K562 (cell line): ENCODE results near the gene COA4. TPM values are rescaled to one million over a fixed set of nuclear protein-coding genes. Genes with fewer than 3 reads are reported as not detected.

Experiments
- ATAC-seq: fragments of 200-7000 bp; cut with Tn5 transposase; 3 replicates; pipeline ENCODE4 v1.9.1; 2020; ENCODE audit warnings: moderate library complexity
- BruUV-seq: library from RNA; stranded (reverse); fragments of 400-500 nt; replicated peaks from 2 replicates; lab custom pipeline; 2021; lab: Mats Ljungman, UMichigan
- CTCF ChIA-PET: fragments of 300-600 bp; formaldehyde crosslinking; extraction: SDS; loops from one replicate; lab custom pipeline; 2021; ENCODE audit warnings: low intra/inter-chr PET ratio; lab: Yijun Ruan, JAX
- POLR2A ChIA-PET: fragments of 300-600, 350-650 bp; sonication (Branson Sonifier 250); formaldehyde crosslinking; extraction: SDS; loops from one replicate; lab custom pipeline; 2021; ENCODE audit warnings: antibody characterized with exemption, inconsistent platforms; lab: Yijun Ruan, JAX
- DNase-seq, 4 experiments: peaks; one replicate each; pipeline versions ENCODE4 v3.0.0 to v3.0.0-alpha.2; 2011 to 2018; ENCODE audit warnings: low spot score in 3 of 4, mixed read lengths in 3 of 4; ENCODE audit errors: extremely low read depth in 1 of 4
- FAIRE-seq: peaks from 2 replicates; lab custom pipeline; 2011; peaks lifted over from hg19 to GRCh38; lab: Jason Lieb, UNC
- H2AFZ ChIP-seq: 2 replicates; pipeline ENCODE4 v1.6.0; 2011; ENCODE audit warnings: low read depth, low read length, control low read depth, inconsistent platforms
- H3K27ac ChIP-seq: fragments of 200-600 bp; 3 replicates; pipeline ENCODE4 v1.8.0; 2011; ENCODE audit warnings: low read depth, mild to moderate bottlenecking, control low read depth, inconsistent platforms, low read length, moderate library complexity, mixed read lengths; ENCODE audit errors: extremely low read depth
- H3K27me3 ChIP-seq, 2 experiments: fragments of 300-600 bp in 1 of 2; 2 replicates in 1 of 2; 3 replicates in 1 of 2; pipeline versions ENCODE4 v1.6.0 to v1.8.0; 2011; ENCODE audit warnings: inconsistent platforms in 2 of 2, low read length in 2 of 2, mild to moderate bottlenecking in 1 of 2, mixed read lengths in 1 of 2, moderate library complexity in 1 of 2; ENCODE audit not compliant: control insufficient read depth in 2 of 2, insufficient read depth in 2 of 2
- H3K36me3 ChIP-seq: fragments of 300-600 bp; 3 replicates; pipeline ENCODE4 v1.8.0; 2011; ENCODE audit warnings: mild to moderate bottlenecking, low read length, inconsistent platforms; ENCODE audit not compliant: control insufficient read depth, insufficient read depth
- H3K4me1 ChIP-seq, 2 experiments: fragments of 200-600 bp in 1 of 2; replicated peaks in 1 of 2; 2 replicates in 1 of 2; 3 replicates in 1 of 2; pipeline versions ENCODE4 v1.5.1 to v1.8.0; 2011; ENCODE audit warnings: inconsistent platforms in 2 of 2, low read length in 2 of 2, mild to moderate bottlenecking in 1 of 2, mixed read lengths in 1 of 2, moderate library complexity in 1 of 2; ENCODE audit not compliant: control insufficient read depth in 2 of 2, insufficient read depth in 2 of 2
- H3K4me2 ChIP-seq: 2 replicates; pipeline ENCODE4 v1.6.1; 2011; ENCODE audit warnings: low read length, control low read depth, inconsistent platforms, mixed read lengths; ENCODE audit not compliant: insufficient read depth
- H3K4me3 ChIP-seq: fragments of 200-600 bp; sonication (generic), shearing (Covaris generic); 2 replicates; pipeline ENCODE4 v1.5.1; 2016; ENCODE audit warnings: control low read depth, inconsistent platforms
- H3K79me2 ChIP-seq: fragments of 200-600 bp; 3 replicates; pipeline ENCODE4 v1.8.0; 2011; ENCODE audit warnings: low read length, inconsistent platforms; ENCODE audit not compliant: control insufficient read depth, insufficient read depth
- H3K9ac ChIP-seq, 2 experiments: 2 replicates each; pipeline versions ENCODE4 v1.6.0 to v1.6.1; 2011; ENCODE audit warnings: low read depth in 2 of 2, low read length in 2 of 2, control low read depth in 1 of 2, inconsistent platforms in 1 of 2, mild to moderate bottlenecking in 1 of 2, mixed read lengths in 1 of 2; ENCODE audit not compliant: insufficient read depth in 1 of 2
- H3K9me1 ChIP-seq: one replicate; pipeline ENCODE4 v1.6.0; 2011; ENCODE audit warnings: inconsistent platforms, mild to moderate bottlenecking, low read length, moderate library complexity; ENCODE audit not compliant: control insufficient read depth, insufficient read depth
- H3K9me3 ChIP-seq: replicated peaks from 2 replicates; pipeline ENCODE4 v1.5.1; 2011; ENCODE audit warnings: low read depth, low read length, inconsistent platforms; ENCODE audit not compliant: control insufficient read depth, insufficient read depth
- H4K20me1 ChIP-seq: replicated peaks from 2 replicates; pipeline ENCODE4 v1.6.1; 2011; ENCODE audit warnings: low read length, inconsistent platforms, mixed read lengths; ENCODE audit not compliant: control insufficient read depth, insufficient read depth
- HNRNPL ChIP-seq: fragments of 200-400 bp; formaldehyde crosslinking; IDR thresholded peaks from 2 replicates; pipeline ENCODE4 v1.6.1; 2017; ENCODE audit warnings: low read depth, mild to moderate bottlenecking, low read length
- KDM2B ChIP-seq: fragments of 250-450 bp; sonication (Bioruptor Pico); IDR thresholded peaks from 2 replicates; pipeline ENCODE4 v1.8.0; 2021; ENCODE audit warnings: mild to moderate bottlenecking, moderate library complexity
- KLF13 ChIP-seq: fragments of 450-650 bp; IDR thresholded peaks from 2 replicates; pipeline ENCODE4 v1.6.1; 2016; ENCODE audit warnings: missing genetic modification characterization, low read depth, mild to moderate bottlenecking, missing compliant biosample characterization, moderate library complexity, borderline replicate concordance
- MEF2A ChIP-seq: IDR thresholded peaks from 2 replicates; pipeline ENCODE4 v1.6.1; 2011; ENCODE audit warnings: low read depth, mild to moderate bottlenecking, low read length, moderate library complexity; ENCODE audit not compliant: control insufficient read depth
- NR2C2 ChIP-seq, 2 experiments: fragments of 200-800 bp in 1 of 2; sonication (Bioruptor generic) in 1 of 2; sonication (generic) in 1 of 2; formaldehyde crosslinking in 1 of 2; IDR thresholded peaks; 2 replicates each; pipeline versions ENCODE4 v1.6.1 to v1.8.0; 2016 to 2022; ENCODE audit warnings: mild to moderate bottlenecking in 1 of 2, missing compliant biosample characterization in 1 of 2, missing genetic modification characterization in 1 of 2, missing genetic modification reagents in 1 of 2
- XRCC5 ChIP-seq: fragments of 200-400 bp; formaldehyde crosslinking; IDR thresholded peaks from 2 replicates; pipeline ENCODE4 v1.6.1; 2017; ENCODE audit warnings: low read depth, mild to moderate bottlenecking, low read length
- ZNF124 ChIP-seq: sonication (generic); formaldehyde crosslinking; IDR thresholded peaks from 2 replicates; pipeline ENCODE4 v1.8.1; 2022; ENCODE audit warnings: missing genetic modification reagents
- WGBS: fragments of 100-300 bp; shearing (Covaris generic); methylation state at CpG from one replicate; pipeline ENCODE4 v1.1.6; 2016; ENCODE audit warnings: low coverage, mixed read lengths; ENCODE audit not compliant: insufficient coverage; ENCODE audit errors: missing lambda C conversion rate; 5-methylcytosine and 5-hydroxymethylcytosine counted together
- in situ Hi-C: fragments of 300-500 bp; cut with MboI; formaldehyde crosslinking; loops from 4 replicates; pipeline ENCODE4 v1.15.0; 2018; ENCODE audit warnings: inconsistent platforms, mixed read lengths
- intact Hi-C: fragments of 100-400 bp; cut with micrococcal nuclease; formaldehyde crosslinking; loops from 2 replicates; pipeline ENCODE4 v1.14.2; 2022
- polyA plus RNA-seq, 8 experiments: library from polyadenylated mRNA; depleted of rRNA in 4 of 8; stranded (reverse) in 5 of 8; unstranded in 3 of 8; fragments of >200 nt; fragmentation: Nextera tagmentation in 2 of 8; fragmentation: Illumina TruSeq in 1 of 8; extraction: Ambion mirVana in 2 of 8; extraction: Trizol in 1 of 8; gene quantifications; 2 replicates each; pipeline versions ENCODE4 v1.2.1 to v1.2.3, GENCODE V29; 2011 to 2014; ENCODE audit warnings: inconsistent platforms in 1 of 8, missing spikeins in 1 of 8
- total RNA-seq, 7 experiments: library from RNA; depleted of rRNA in 6 of 7; stranded (reverse); fragments of >200 nt in 6 of 7; fragmentation: Illumina TruSeq in 2 of 7; extraction: Trizol in 2 of 7; gene quantifications; 2 replicates each; pipeline versions ENCODE4 v1.2.1 to v1.2.3, GENCODE V29; 2011 to 2021; ENCODE audit warnings: low replicate concordance in 1 of 7
- TF ChIP-seq, protein P1 (sequence below), 2 experiments: fragments of 450-650 bp in 1 of 2; IDR thresholded peaks; 2 replicates each; pipeline ENCODE4 v1.6.1; 2011 to 2017; ENCODE audit warnings: low read depth in 2 of 2, antibody characterized with exemption in 1 of 2, borderline replicate concordance in 1 of 2, low read length in 1 of 2, mild to moderate bottlenecking in 1 of 2, mixed read lengths in 1 of 2; ENCODE audit not compliant: control insufficient read depth in 1 of 2

Gene COA4
- total and polyA plus RNA-seq, 9 of the 15 experiments (the other 6 are each of a cell fraction or from before 2014, with no cell fraction given), result 108 to 255 (median 152) TPM

DNA sequence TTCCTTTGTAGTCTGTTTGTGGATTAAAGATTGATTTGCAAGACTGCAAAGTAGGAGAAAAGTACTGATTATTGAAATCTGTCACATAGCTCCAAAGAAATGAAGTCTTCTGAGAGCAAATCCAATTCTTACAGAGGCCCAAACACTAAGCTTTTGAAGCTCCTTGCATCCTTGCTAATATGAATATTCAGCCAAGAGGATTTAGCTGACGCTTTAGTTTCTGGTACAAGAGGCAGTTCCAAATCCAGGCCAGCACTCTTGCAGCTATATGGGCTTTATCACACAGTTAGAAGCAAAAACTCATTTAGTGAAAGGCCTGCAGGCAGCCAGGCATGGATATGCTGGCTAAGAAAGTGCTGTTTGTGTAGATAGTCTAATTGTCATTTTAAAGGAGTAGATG, 12.9 kb upstream of the COA4 start:
- Histone ChIP-seq H3K4me2 (no peak overlapping the region), H3K27me3 (no peaks in the 10 kb centered on the region), H3K27ac (no peak overlapping the region), H3K9ac (no peak overlapping the region), H2AFZ (no peak overlapping the region), H3K4me1 (no peaks in the 10 kb centered on the region), H3K9me1 (no peaks in the 10 kb centered on the region), H3K4me3 (no peak overlapping the region), H4K20me1 (no peaks in the 10 kb centered on the region), H3K36me3 (peaks cover 44% of the 10 kb centered on the region), H3K9me3 (no peaks in the 10 kb centered on the region), H3K79me2 (no peaks in the 10 kb centered on the region)
- CTCF ChIA-PET, result no interaction called here
- no peak for TF ChIP-seq HNRNPL
- TF ChIP-seq KDM2B (CRISPR knock-in tag), result no peak
- TF ChIP-seq XRCC5, result no peak
- TF ChIP-seq KLF13 (tag), result no peak
- no peak for TF ChIP-seq ZNF124 (CRISPR knock-in tag)
- no peak for TF ChIP-seq MEF2A
- TF ChIP-seq NR2C2 (CRISPR knock-in tag; IDR thresholded peaks at IDR 0.05), result no peak
- no peak for TF ChIP-seq NR2C2 (tag; IDR thresholded peaks at IDR 0.05)
- TF ChIP-seq, protein P1, sequence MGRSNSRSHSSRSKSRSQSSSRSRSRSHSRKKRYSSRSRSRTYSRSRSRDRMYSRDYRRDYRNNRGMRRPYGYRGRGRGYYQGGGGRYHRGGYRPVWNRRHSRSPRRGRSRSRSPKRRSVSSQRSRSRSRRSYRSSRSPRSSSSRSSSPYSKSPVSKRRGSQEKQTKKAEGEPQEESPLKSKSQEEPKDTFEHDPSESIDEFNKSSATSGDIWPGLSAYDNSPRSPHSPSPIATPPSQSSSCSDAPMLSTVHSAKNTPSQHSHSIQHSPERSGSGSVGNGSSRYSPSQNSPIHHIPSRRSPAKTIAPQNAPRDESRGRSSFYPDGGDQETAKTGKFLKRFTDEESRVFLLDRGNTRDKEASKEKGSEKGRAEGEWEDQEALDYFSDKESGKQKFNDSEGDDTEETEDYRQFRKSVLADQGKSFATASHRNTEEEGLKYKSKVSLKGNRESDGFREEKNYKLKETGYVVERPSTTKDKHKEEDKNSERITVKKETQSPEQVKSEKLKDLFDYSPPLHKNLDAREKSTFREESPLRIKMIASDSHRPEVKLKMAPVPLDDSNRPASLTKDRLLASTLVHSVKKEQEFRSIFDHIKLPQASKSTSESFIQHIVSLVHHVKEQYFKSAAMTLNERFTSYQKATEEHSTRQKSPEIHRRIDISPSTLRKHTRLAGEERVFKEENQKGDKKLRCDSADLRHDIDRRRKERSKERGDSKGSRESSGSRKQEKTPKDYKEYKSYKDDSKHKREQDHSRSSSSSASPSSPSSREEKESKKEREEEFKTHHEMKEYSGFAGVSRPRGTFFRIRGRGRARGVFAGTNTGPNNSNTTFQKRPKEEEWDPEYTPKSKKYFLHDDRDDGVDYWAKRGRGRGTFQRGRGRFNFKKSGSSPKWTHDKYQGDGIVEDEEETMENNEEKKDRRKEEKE (IDR thresholded peaks at IDR 0.05; ENCODE audit: borderline replicate concordance in 1 of 2, control insufficient read depth in 1 of 2, low read depth in 2 of 2, low read length in 1 of 2), result no peak
- in situ Hi-C loops (no loop called here), intact Hi-C loops (no loop called here)
- POLR2A ChIA-PET, result no interaction called here
- 94% methylated on average over 1 of the region's 1 CpG for WGBS
- FAIRE-seq (no peak), ATAC-seq (no peak), DNase-seq (no peak)
- no TSS peak for BruUV-seq
